Panc1 (cell line): Measurements from ENCODE around the gene NDUFAF2.

ENCODE experiments used
- REST ChIP-seq, 2 experiments: IDR thresholded peaks; 2 replicates each; pipeline ENCODE4 v1.6.1; 2011 to 2012; ENCODE audit warnings: low read depth in 2 of 2, control low read depth in 1 of 2, low read length in 1 of 2, mild to moderate bottlenecking in 1 of 2, moderate library complexity in 1 of 2; ENCODE audit not compliant: insufficient read depth in 1 of 2
- TF ChIP-seq, protein P1 (sequence below): fragments of 450-650 bp; IDR thresholded peaks from 2 replicates; pipeline ENCODE4 v1.5.1; 2017; ENCODE audit warnings: mild to moderate bottlenecking

DNA sequence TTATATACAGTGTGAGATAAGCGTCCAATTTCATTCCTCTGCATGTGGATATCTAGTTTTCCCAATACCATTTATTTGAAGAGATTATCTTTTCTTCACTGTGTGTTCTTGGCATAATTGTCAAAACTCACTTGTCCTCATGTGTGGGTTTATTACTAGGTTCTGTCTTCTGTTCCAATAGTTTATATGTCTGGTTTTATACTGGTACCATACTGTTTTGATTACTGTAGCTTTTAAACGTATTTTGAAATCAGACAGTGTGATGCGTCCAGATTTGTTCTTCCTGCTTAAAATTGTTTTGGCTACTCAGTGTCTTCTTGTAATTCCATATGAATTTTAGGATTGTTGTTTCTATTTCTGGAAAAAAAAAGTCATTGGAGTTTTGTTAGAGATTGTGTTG, 10.2 kb downstream of the NDUFAF2 start:
- TF ChIP-seq, protein P1, sequence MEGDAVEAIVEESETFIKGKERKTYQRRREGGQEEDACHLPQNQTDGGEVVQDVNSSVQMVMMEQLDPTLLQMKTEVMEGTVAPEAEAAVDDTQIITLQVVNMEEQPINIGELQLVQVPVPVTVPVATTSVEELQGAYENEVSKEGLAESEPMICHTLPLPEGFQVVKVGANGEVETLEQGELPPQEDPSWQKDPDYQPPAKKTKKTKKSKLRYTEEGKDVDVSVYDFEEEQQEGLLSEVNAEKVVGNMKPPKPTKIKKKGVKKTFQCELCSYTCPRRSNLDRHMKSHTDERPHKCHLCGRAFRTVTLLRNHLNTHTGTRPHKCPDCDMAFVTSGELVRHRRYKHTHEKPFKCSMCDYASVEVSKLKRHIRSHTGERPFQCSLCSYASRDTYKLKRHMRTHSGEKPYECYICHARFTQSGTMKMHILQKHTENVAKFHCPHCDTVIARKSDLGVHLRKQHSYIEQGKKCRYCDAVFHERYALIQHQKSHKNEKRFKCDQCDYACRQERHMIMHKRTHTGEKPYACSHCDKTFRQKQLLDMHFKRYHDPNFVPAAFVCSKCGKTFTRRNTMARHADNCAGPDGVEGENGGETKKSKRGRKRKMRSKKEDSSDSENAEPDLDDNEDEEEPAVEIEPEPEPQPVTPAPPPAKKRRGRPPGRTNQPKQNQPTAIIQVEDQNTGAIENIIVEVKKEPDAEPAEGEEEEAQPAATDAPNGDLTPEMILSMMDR = no peak
- no peak for TF ChIP-seq REST (IDR thresholded peaks at IDR 0.05; ENCODE audit: insufficient read depth in 1 of 2, low read depth in 2 of 2, low read length in 1 of 2)
